Islet precursor cell (in vitro differentiated cells): ENCODE data around the gene PLAGL2.

Experiments used
- DNase-seq: peaks from one replicate; pipeline ENCODE4 v3.0.0-alpha.2; 2018

Gene PLAGL2

DNA sequence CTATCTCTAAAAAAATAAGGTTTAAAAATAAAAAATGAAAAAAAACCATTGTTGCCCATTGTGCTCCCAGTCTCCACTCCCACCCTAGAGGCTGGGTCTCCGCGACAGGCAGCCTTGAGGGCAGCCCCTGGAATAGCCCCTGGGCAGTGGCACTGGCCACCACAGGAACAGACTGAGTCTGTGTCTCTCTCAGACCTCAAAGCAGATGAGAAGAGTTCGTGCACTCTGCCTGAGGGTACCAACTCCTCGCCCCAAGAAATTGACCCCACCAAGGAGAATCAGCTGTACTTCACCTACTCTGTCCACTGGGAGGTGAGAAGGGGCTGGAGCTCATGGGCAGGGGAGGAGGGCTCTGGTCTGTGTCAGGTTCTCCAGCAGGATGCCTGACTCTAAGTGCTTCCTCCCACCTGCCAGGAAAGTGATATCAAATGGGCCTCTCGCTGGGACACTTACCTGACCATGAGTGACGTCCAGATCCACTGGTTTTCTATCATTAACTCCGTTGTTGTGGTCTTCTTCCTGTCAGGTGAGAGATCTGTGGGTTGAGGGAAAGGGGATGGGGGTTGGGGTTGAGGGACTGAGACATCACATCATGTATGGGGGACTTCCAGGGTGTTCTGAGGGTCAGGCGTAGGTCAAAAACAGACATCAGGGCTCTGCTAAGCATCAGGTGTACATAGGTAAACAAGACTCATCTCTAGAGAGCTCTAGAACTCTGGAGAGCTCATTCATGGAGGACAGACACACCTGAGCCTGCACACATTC lies 62.5 kb downstream of the PLAGL2 start:
- peak; percentile 26 for DNase-seq

DNA sequence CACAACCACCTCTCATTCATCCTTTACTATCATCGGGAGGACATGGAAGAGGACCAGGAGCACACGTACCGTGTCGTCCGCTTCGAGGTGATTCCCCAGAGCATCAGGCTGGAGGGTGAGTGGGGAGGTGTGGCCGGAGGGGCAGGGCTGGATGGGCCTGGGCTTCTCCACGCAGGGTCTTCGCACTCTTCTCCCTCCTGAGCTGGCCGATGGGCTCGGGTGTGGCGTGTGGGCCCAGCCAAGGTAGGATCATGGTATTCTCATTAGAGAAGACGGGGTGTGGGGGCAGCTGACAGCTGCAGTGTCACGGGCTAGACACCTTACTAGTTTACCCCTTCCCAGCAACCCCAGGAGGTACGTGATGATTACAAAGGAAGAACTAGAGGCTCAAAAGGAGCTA lies 64.6 kb downstream of the PLAGL2 start:
- peak; percentile 38 for DNase-seq
